CD8-positive, alpha-beta memory T cell (primary cell): ENCODE measurements around the gene PTPRJ. TPM values are rescaled to one million over a fixed set of nuclear protein-coding genes. Genes with fewer than 3 reads are reported as not detected.

Experiments
- CTCF ChIA-PET: fragments of 350-600 bp; sonication (Branson Sonifier 250); formaldehyde crosslinking; loops from one replicate; lab custom pipeline; 2021; ENCODE audit warnings: antibody characterized with exemption; lab: Charles Lee
- POLR2A ChIA-PET: fragments of 350-600 bp; sonication (Branson Sonifier 250); formaldehyde crosslinking; loops from one replicate; lab custom pipeline; 2021; ENCODE audit warnings: antibody characterized with exemption; lab: Charles Lee
- DNase-seq, 5 donors: peaks; one replicate each; pipeline versions ENCODE4 v3.0.0 to v3.0.0-alpha.2; 2020 to 2022; ENCODE audit warnings: mixed read lengths in 1 of 5
- H3K27ac ChIP-seq: one replicate; pipeline ENCODE4 v1.7.0; 2013; ENCODE audit warnings: low read depth, mild to moderate bottlenecking, low read length, moderate library complexity
- H3K27me3 ChIP-seq: 2 replicates; pipeline ENCODE4 v1.7.0; 2013; ENCODE audit warnings: low read length, mild to moderate bottlenecking; ENCODE audit not compliant: insufficient read depth, poor library complexity, severe bottlenecking
- H3K36me3 ChIP-seq: 2 replicates; pipeline ENCODE4 v1.7.0; 2013; ENCODE audit warnings: mild to moderate bottlenecking, low read length, moderate library complexity; ENCODE audit not compliant: insufficient read depth
- H3K4me1 ChIP-seq: 2 replicates; pipeline ENCODE4 v1.7.0; 2013; ENCODE audit warnings: mild to moderate bottlenecking, low read length, moderate library complexity; ENCODE audit not compliant: insufficient read depth
- H3K4me3 ChIP-seq: 2 replicates; pipeline ENCODE4 v1.7.0; 2013; ENCODE audit warnings: mild to moderate bottlenecking, low read length
- H3K9me3 ChIP-seq: 2 replicates; pipeline ENCODE4 v1.7.0; 2013; ENCODE audit warnings: mild to moderate bottlenecking, low read length
- H3K27ac Mint-ChIP-seq, 8 donors: one replicate each; pipeline ENCODE4 v1.8.0; 2020 to 2021; ENCODE audit warnings: mixed read lengths in 8 of 8, mild to moderate bottlenecking in 6 of 8, inconsistent platforms in 3 of 8, moderate library complexity in 3 of 8
- H3K27me3 Mint-ChIP-seq, 2 donors: one replicate each; pipeline ENCODE4 v1.8.0; 2020 to 2021; ENCODE audit warnings: mixed read lengths in 2 of 2, mild to moderate bottlenecking in 1 of 2, moderate library complexity in 1 of 2
- H3K36me3 Mint-ChIP-seq, 3 donors: one replicate each; pipeline ENCODE4 v1.8.0; 2020 to 2021; ENCODE audit warnings: mixed read lengths in 3 of 3, inconsistent platforms in 1 of 3, mild to moderate bottlenecking in 1 of 3
- H3K4me1 Mint-ChIP-seq, 3 donors: one replicate each; pipeline ENCODE4 v1.8.0; 2020 to 2021; ENCODE audit warnings: mixed read lengths in 3 of 3, inconsistent platforms in 1 of 3, mild to moderate bottlenecking in 1 of 3
- H3K4me3 Mint-ChIP-seq, 7 donors: one replicate each; pipeline ENCODE4 v1.8.0; 2020 to 2021; ENCODE audit warnings: mixed read lengths in 7 of 7, mild to moderate bottlenecking in 6 of 7, moderate library complexity in 4 of 7, inconsistent platforms in 2 of 7
- H3K9me3 Mint-ChIP-seq, 5 donors: one replicate each; pipeline ENCODE4 v1.8.0; 2020 to 2022; ENCODE audit warnings: mixed read lengths in 5 of 5, mild to moderate bottlenecking in 3 of 5, moderate library complexity in 2 of 5, inconsistent platforms in 1 of 5
- polyA plus RNA-seq: library from polyadenylated mRNA; unstranded; fragments of 300-500 nt; fragmentation: Illumina TruSeq; gene quantifications from one replicate; pipeline ENCODE4 v1.2.3, GENCODE V29; 2021
- total RNA-seq, 2 experiments: library from RNA; stranded (reverse); gene quantifications; one replicate each; pipeline ENCODE4 v1.2.3, GENCODE V29; 2021

PTPRJ gene
- total and polyA plus RNA-seq, 3 experiments from 2014 or later = 16.0 to 25.6 (median 25.1) TPM

GRCh38 chr11:48056325-48057183, 76.2 kb downstream of the PTPRJ start:
- Mint-ChIP-seq H3K4me1 (peaks cover 70 to 89% (median 89%) of the 10 kb centered on the region in 3 donors), H3K27ac (peak overlapping the region; percentile 61 to 94 (median 80)), H3K36me3 (no peaks in the 10 kb centered on the region), H3K9me3 (no peaks in the 10 kb centered on the region), H3K4me3 (peak overlapping the region; percentile 29 to 89 (median 72)), H3K27me3 (peaks cover 0 to 1% of the 10 kb centered on the region in 2 donors)
- no peaks in the 10 kb centered on the region for H3K9me3 ChIP-seq
- no peak for DNase-seq
- H3K27me3 ChIP-seq = no peaks in the 10 kb centered on the region
- peak overlapping the region; percentile 42 for H3K4me3 ChIP-seq
- peaks cover 86% of the 10 kb centered on the region for H3K4me1 ChIP-seq
- CTCF ChIA-PET = interaction anchor here (1.2 to 4.1 kb wide), 6 partner anchors 44 to 123 kb away, joined by 3 to 22 read pairs (median 10); no protein-coding TSS in a partner anchor
- H3K36me3 ChIP-seq = no peaks in the 10 kb centered on the region
- H3K27ac ChIP-seq = peak overlapping the region; percentile 54
- POLR2A ChIA-PET = interaction anchor here (0.5 to 1.9 kb wide), 5 partner anchors 43 to 101 kb away, joined by 3 to 12 read pairs (median 5); no protein-coding TSS in a partner anchor

- POLR2A ChIA-PET = no interaction called here
- CTCF ChIA-PET = interaction anchor here (2.7 to 4.1 kb wide), 2 partner anchors 51 to 124 kb away, joined by 22 read pairs; no protein-coding TSS in a partner anchor
- Histone ChIP-seq H3K4me1 (peaks cover 78% of the 10 kb centered on the region), H3K27ac (no peak overlapping the region), H3K4me3 (no peak overlapping the region), H3K36me3 (no peaks in the 10 kb centered on the region), H3K9me3 (no peaks in the 10 kb centered on the region), H3K27me3 (no peaks in the 10 kb centered on the region)
- Mint-ChIP-seq H3K4me1 (peaks cover 61 to 84% (median 83%) of the 10 kb centered on the region in 3 donors), H3K36me3 (peaks cover 0 to 2% (median 0%) of the 10 kb centered on the region in 3 donors), H3K27ac (peak overlapping the region; percentile 25 to 94 (median 76)), H3K4me3 (peak overlapping the region in 6 of 7 donors; percentile 36 to 73 (median 58)), H3K27me3 (peaks cover 0 to 1% of the 10 kb centered on the region in 2 donors), H3K9me3 (no peaks in the 10 kb centered on the region)
- DNase-seq = no peak
Measured at GRCh38 chr11:48058064-48058463, 77.7 kb downstream of the PTPRJ start.

- H3K27ac Mint-ChIP-seq = peak overlapping the region in 7 of 8 donors; percentile 25 to 94 (median 78)
- peaks cover 0 to 4% (median 2%) of the 10 kb centered on the region in 3 donors for H3K36me3 Mint-ChIP-seq
- H3K36me3 ChIP-seq = no peaks in the 10 kb centered on the region
- H3K9me3 Mint-ChIP-seq = no peaks in the 10 kb centered on the region
- CTCF ChIA-PET = no interaction called here
- peak overlapping the region in 5 of 7 donors; percentile 21 to 84 (median 63) for H3K4me3 Mint-ChIP-seq
- H3K27me3 ChIP-seq = no peaks in the 10 kb centered on the region
- peaks cover 66 to 90% (median 89%) of the 10 kb centered on the region in 3 donors for H3K4me1 Mint-ChIP-seq
- H3K9me3 ChIP-seq = no peaks in the 10 kb centered on the region
- H3K27ac ChIP-seq = no peak overlapping the region
- peaks cover 81% of the 10 kb centered on the region for H3K4me1 ChIP-seq
- H3K4me3 ChIP-seq = no peak overlapping the region
- DNase-seq = no peak
- H3K27me3 Mint-ChIP-seq = peaks cover 0 to 1% of the 10 kb centered on the region in 2 donors
- POLR2A ChIA-PET = no interaction called here
Measured at GRCh38 chr11:48058788-48059187, 78.4 kb downstream of the PTPRJ start.

- Mint-ChIP-seq H3K9me3 (no peaks in the 10 kb centered on the region), H3K27me3 (peaks cover 0 to 1% of the 10 kb centered on the region in 2 donors), H3K27ac (peak overlapping the region in 3 of 8 donors; percentile 23 to 61 (median 61)), H3K4me1 (peaks cover 45 to 72% (median 68%) of the 10 kb centered on the region in 3 donors), H3K4me3 (no peak overlapping the region), H3K36me3 (peaks cover 0 to 11% (median 3%) of the 10 kb centered on the region in 3 donors)
- Histone ChIP-seq H3K4me1 (peaks cover 49% of the 10 kb centered on the region), H3K4me3 (no peak overlapping the region), H3K36me3 (no peaks in the 10 kb centered on the region), H3K27me3 (no peaks in the 10 kb centered on the region), H3K9me3 (no peaks in the 10 kb centered on the region), H3K27ac (no peak overlapping the region)
- CTCF ChIA-PET = interaction anchor here (0.8 kb wide), 1 partner anchor 12 kb away, joined by 3 read pairs; no protein-coding TSS in a partner anchor
- POLR2A ChIA-PET = no interaction called here
- DNase-seq = no peak
Measured at GRCh38 chr11:48062649-48063048, 82.3 kb downstream of the PTPRJ start.

GRCh38 chr11:48063424-48063978, 83.1 kb downstream of the PTPRJ start:
- Mint-ChIP-seq H3K36me3 (peaks cover 0 to 17% (median 8%) of the 10 kb centered on the region in 3 donors), H3K27me3 (peaks cover 0 to 1% of the 10 kb centered on the region in 2 donors), H3K4me1 (peaks cover 40 to 68% (median 64%) of the 10 kb centered on the region in 3 donors), H3K4me3 (no peak overlapping the region), H3K27ac (peak overlapping the region in 6 of 8 donors; percentile 23 to 73 (median 57)), H3K9me3 (no peaks in the 10 kb centered on the region)
- peaks cover 41% of the 10 kb centered on the region for H3K4me1 ChIP-seq
- POLR2A ChIA-PET = interaction anchor here (0.6 kb wide), 1 partner anchor 541 kb away, joined by 8 read pairs; no protein-coding TSS in a partner anchor
- H3K36me3 ChIP-seq = no peaks in the 10 kb centered on the region
- no peaks in the 10 kb centered on the region for H3K27me3 ChIP-seq
- no peaks in the 10 kb centered on the region for H3K9me3 ChIP-seq
- DNase-seq = no peak
- H3K27ac ChIP-seq = no peak overlapping the region
- no peak overlapping the region for H3K4me3 ChIP-seq
- CTCF ChIA-PET = interaction anchor here (1.0 to 2.9 kb wide), 3 partner anchors 9 to 129 kb away, joined by 4 to 7 read pairs (median 6); no protein-coding TSS in a partner anchor

GRCh38 chr11:48064306-48064705, 83.9 kb downstream of the PTPRJ start:
- Mint-ChIP-seq H3K27me3 (peaks cover 0 to 1% of the 10 kb centered on the region in 2 donors), H3K27ac (peak overlapping the region in 2 of 8 donors; percentile 23 to 85), H3K36me3 (peaks cover 0 to 23% (median 11%) of the 10 kb centered on the region in 3 donors), H3K4me1 (peaks cover 35 to 62% (median 57%) of the 10 kb centered on the region in 3 donors), H3K9me3 (no peaks in the 10 kb centered on the region), H3K4me3 (no peak overlapping the region)
- no peak for DNase-seq
- Histone ChIP-seq H3K36me3 (no peaks in the 10 kb centered on the region), H3K27ac (no peak overlapping the region), H3K4me1 (peaks cover 33% of the 10 kb centered on the region), H3K27me3 (no peaks in the 10 kb centered on the region), H3K4me3 (no peak overlapping the region), H3K9me3 (no peaks in the 10 kb centered on the region)
- ChIA-PET POLR2A (no interaction called here), CTCF (interaction anchor here (0.7 to 2.9 kb wide), 4 partner anchors 10 to 130 kb away, joined by 3 to 7 read pairs (median 5); no protein-coding TSS in a partner anchor)

GRCh38 chr11:48066881-48067800, 86.8 kb downstream of the PTPRJ start:
- H3K27me3 Mint-ChIP-seq = no peaks in the 10 kb centered on the region
- CTCF ChIA-PET = no interaction called here
- Histone ChIP-seq H3K27ac (no peak overlapping the region), H3K4me1 (peaks cover 8% of the 10 kb centered on the region), H3K9me3 (no peaks in the 10 kb centered on the region), H3K36me3 (peaks cover 4% of the 10 kb centered on the region), H3K27me3 (no peaks in the 10 kb centered on the region), H3K4me3 (no peak overlapping the region)
- H3K4me3 Mint-ChIP-seq = no peak overlapping the region
- peak overlapping the region in 2 of 8 donors; percentile 35 to 36 for H3K27ac Mint-ChIP-seq
- POLR2A ChIA-PET = no interaction called here
- peaks cover 0 to 33% (median 15%) of the 10 kb centered on the region in 3 donors for H3K36me3 Mint-ChIP-seq
- peaks cover 22 to 38% (median 33%) of the 10 kb centered on the region in 3 donors for H3K4me1 Mint-ChIP-seq
- DNase-seq = no peak
- no peaks in the 10 kb centered on the region for H3K9me3 Mint-ChIP-seq
